Liver (tissue), 3 donors: ENCODE results near the gene ZC3HAV1.

Source experiments
- ATF3 ChIP-seq: IDR thresholded peaks from 2 replicates; pipeline ENCODE4 v1.6.1; 2016; ENCODE audit warnings: antibody characterized with exemption
- CTCF ChIP-seq: fragments of 150-350 bp; IDR thresholded peaks from 2 replicates; pipeline ENCODE4 v1.5.1; 2017; ENCODE audit warnings: improper control_type of control experiment, low read depth, low read length; ENCODE audit not compliant: missing input control
- EGR1 ChIP-seq, 2 donors: IDR thresholded peaks; 2 replicates each; pipeline ENCODE4 v1.6.1; 2016 to 2018; ENCODE audit warnings: antibody characterized with exemption in 2 of 2, low read depth in 2 of 2
- HNF4G ChIP-seq: IDR thresholded peaks from 2 replicates; pipeline ENCODE4 v1.6.1; 2016; ENCODE audit warnings: antibody characterized with exemption
- JUND ChIP-seq, 2 donors: IDR thresholded peaks; 2 replicates each; pipeline ENCODE4 v1.6.1; 2016; ENCODE audit warnings: antibody characterized with exemption in 2 of 2
- MAX ChIP-seq: IDR thresholded peaks from 2 replicates; pipeline ENCODE4 v1.6.1; 2016; ENCODE audit warnings: antibody characterized with exemption
- RAD21 ChIP-seq, 2 donors: IDR thresholded peaks; 2 replicates each; pipeline ENCODE4 v1.6.1; 2016; ENCODE audit warnings: antibody characterized with exemption in 2 of 2, mild to moderate bottlenecking in 2 of 2
- REST ChIP-seq: IDR thresholded peaks from 2 replicates; pipeline ENCODE4 v1.6.1; 2016; ENCODE audit warnings: antibody characterized with exemption, mild to moderate bottlenecking
- SP1 ChIP-seq: IDR thresholded peaks from 2 replicates; pipeline ENCODE4 v1.6.1; 2018; ENCODE audit warnings: antibody characterized with exemption, mild to moderate bottlenecking
- donor health status: healthy.
- donor health status: healthy.

GRCh38 chr7:139046143-139046542, 63.4 kb downstream of the ZC3HAV1 start:
- TF ChIP-seq HNF4G (no peak), EGR1 (IDR thresholded peaks at IDR 0.05; ENCODE audit: low read depth in 2 of 2) (no peak), CTCF (no peak), ATF3 (no peak), RAD21 (IDR thresholded peaks at IDR 0.05) (no peak), REST (no peak), MAX (no peak), JUND (IDR thresholded peaks at IDR 0.05) (no peak), SP1 (no peak)
